Heart left ventricle (tissue), 16 donors: ENCODE data around the gene B3GAT1. TPM values are rescaled to one million over a fixed set of nuclear protein-coding genes. Genes with fewer than 3 reads are reported as not detected.

Experiments used
- ATAC-seq, 4 donors: fragments of 200-7000 bp; cut with Tn5 transposase; one replicate each; pipeline ENCODE4 v1.9.1; 2020 to 2022; ENCODE audit warnings: moderate library complexity in 4 of 4, mild to moderate bottlenecking in 3 of 4, moderate number of reproducible peaks in 1 of 4
- DNase-seq, 5 donors: peaks; one replicate each; pipeline ENCODE4 v3.0.0-alpha.2; 2020
- H3K27ac ChIP-seq, 12 donors: fragments of 200-600 bp; sonication (generic) in 4 of 12; one replicate each; pipeline versions ENCODE4 v1.5.0 to v1.8.0; 2016 to 2022; ENCODE audit warnings: mild to moderate bottlenecking in 2 of 12
- H3K27me3 ChIP-seq, 9 donors: fragments of 200-600 bp; sonication (generic) in 2 of 9; one replicate each; pipeline versions ENCODE4 v1.5.1 to v1.8.0; 2016 to 2022; ENCODE audit warnings: mild to moderate bottlenecking in 3 of 9
- H3K36me3 ChIP-seq, 9 donors: fragments of 200-600 bp; sonication (generic) in 2 of 9; one replicate each; pipeline versions ENCODE4 v1.5.0 to v1.8.0; 2018 to 2022; ENCODE audit warnings: mild to moderate bottlenecking in 2 of 9
- H3K4me1 ChIP-seq, 12 donors: fragments of 200-600 bp; sonication (generic) in 4 of 12; one replicate each; pipeline versions ENCODE4 v1.5.0 to v1.8.0; 2016 to 2022; ENCODE audit warnings: mild to moderate bottlenecking in 3 of 12
- H3K4me3 ChIP-seq, 12 donors: fragments of 200-600 bp; sonication (generic) in 4 of 12; one replicate each; pipeline versions ENCODE4 v1.5.0 to v1.8.0; 2017 to 2022; ENCODE audit warnings: mild to moderate bottlenecking in 9 of 12, moderate library complexity in 4 of 12
- H3K9me3 ChIP-seq, 12 donors: fragments of 200-600 bp; sonication (generic) in 4 of 12; one replicate each; pipeline versions ENCODE4 v1.5.0 to v1.8.0; 2016 to 2022; ENCODE audit warnings: mild to moderate bottlenecking in 1 of 12
- CTCF ChIP-seq, 12 donors: fragments of 200-600 bp; sonication (generic) in 4 of 12; IDR thresholded peaks; one replicate each; pipeline versions ENCODE4 v1.5.0 to v1.8.0; 2018 to 2022; ENCODE audit warnings: antibody characterized with exemption in 12 of 12, mild to moderate bottlenecking in 5 of 12
- POLR2A ChIP-seq, 2 donors: fragments of 450-650 bp; IDR thresholded peaks; one replicate each; pipeline ENCODE4 v1.6.1; 2017; ENCODE audit warnings: antibody characterized with exemption in 2 of 2, mild to moderate bottlenecking in 2 of 2, moderate library complexity in 2 of 2
- WGBS, 4 donors: extraction: QIAGEN DNeasy Blood & Tissue Kit in 2 of 4; methylation state at CpG; one replicate each; pipeline versions ENCODE4 v1.1.5 to v1.1.7; 2013 to 2018; 5-methylcytosine and 5-hydroxymethylcytosine counted together
- intact Hi-C, 10 donors: fragments of 100-400 bp; cut with DNase I; formaldehyde crosslinking; loops; one replicate each; pipeline versions ENCODE4 v1.11.1 to v1.14.2; 2022
- polyA plus RNA-seq, 2 donors: library from polyadenylated mRNA; stranded (reverse); fragments of 200-250 nt; gene quantifications; one replicate each; pipeline ENCODE4 v1.2.3, GENCODE V29; 2013
- total RNA-seq, 9 donors: library from RNA; depleted of rRNA in 2 of 9; stranded (reverse); fragments of >200 nt in 2 of 9; fragmentation: NEBNext Ultra II Directional in 3 of 9; extraction: Animal tissue kit (Norgen Biotek cat#: 25700) in 3 of 9; gene quantifications; one replicate each; pipeline versions ENCODE4 v1.1.0 to v1.2.4, GENCODE V29; 2016 to 2023
- donor health status: ischemic (EF 13 %, LVEDD 7.1; RV severe dilation, severe dysfunction).
- donor health status: healthy with polysubstance abuse.
- donor health status: DM: no; HTN: yes; CAD: no.
- donor health status: DM: no; HTN: no; CAD: no.
- donor health status: ischemic (EF 25% LVEDD 6.9; RV normal size, moderate dysfunction).
- donor health status: ischemic (EF 25% LVEDD 5.7; RV mildly dilated, moderate dysfunction).
- donor health status: healthy.
- donor health status: DM: yes; HTN: yes; CAD: no.
- donor health status: ischemic (EF 35%, LVEDD 5.7; RV mildly dilated, moderate dysfunction).
- donor health status: nonischemic (EF 11% LVEDD 7.7; RV severe dilation, severe dysfunction).
- donor health status: DM: yes; HTN: yes; CAD: no.
- donor health status: PGD.
- donor health status: ischemic (EF 29% LVEDD 5.4; RV normal size, mild dysfunction).
- donor health status: nonischemic (EF 23%, LVEDD 6.1; RV moderate dilation, normal function).

Gene B3GAT1
- total and polyA plus RNA-seq, 11 donors, result 0.04 to 0.64 (median 0.09) TPM; not detected in 4

DNA sequence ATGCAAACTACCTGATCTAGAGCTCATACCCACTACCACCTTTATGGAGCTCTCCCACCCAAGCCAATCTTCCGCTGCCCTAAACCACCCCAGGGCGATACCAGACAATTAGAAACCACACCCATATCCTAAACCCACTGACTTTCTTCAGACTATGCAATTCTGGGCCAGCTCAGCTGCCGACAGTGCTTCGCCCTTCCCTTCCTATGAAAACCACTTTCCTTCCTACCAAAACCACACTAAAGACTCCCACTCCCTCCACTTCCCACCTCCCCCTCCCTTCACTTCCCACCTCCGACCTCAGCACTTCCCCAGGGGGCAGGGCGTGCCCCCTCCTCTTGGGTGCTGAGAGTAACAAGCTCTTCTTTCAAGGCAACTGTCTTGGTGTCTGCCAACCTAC is 25.1 kb downstream of the B3GAT1 start:
- 52 to 66% (median 58%) methylated on average over 6 of the region's 6 CpGs for WGBS, 4 donors
- Histone ChIP-seq H3K4me3 (no peak overlapping the region), H3K27me3 (peaks cover 0 to 28% (median 4%) of the 10 kb centered on the region in 9 donors), H3K27ac (no peak overlapping the region), H3K4me1 (no peaks in the 10 kb centered on the region), H3K9me3 (no peaks in the 10 kb centered on the region), H3K36me3 (no peaks in the 10 kb centered on the region)
- TF ChIP-seq POLR2A (IDR thresholded peaks at IDR 0.05) (no peak), CTCF (IDR thresholded peaks at IDR 0.05) (no peak)
- ATAC-seq (no peak), DNase-seq (no peak)
- intact Hi-C loops, result loop anchor here in 1 of 10 donors (10.0 kb wide), 1 partner anchor 62 kb away; no protein-coding TSS in a partner anchor

GRCh38 chr11:134385774-134386565 is 26.1 kb downstream of the B3GAT1 start:
- H3K27me3 ChIP-seq, result peaks cover 0 to 22% (median 4%) of the 10 kb centered on the region in 9 donors

GRCh38 chr11:134385171-134385570 is 26.9 kb downstream of the B3GAT1 start:
- no peak for TF ChIP-seq CTCF (IDR thresholded peaks at IDR 0.05)
- TF ChIP-seq POLR2A (IDR thresholded peaks at IDR 0.05), result no peak
- H3K27me3 ChIP-seq, result peaks cover 0 to 21% (median 4%) of the 10 kb centered on the region in 9 donors
- DNase-seq (no peak), ATAC-seq (no peak)
- H3K36me3 ChIP-seq, result no peaks in the 10 kb centered on the region
- H3K4me1 ChIP-seq, result no peaks in the 10 kb centered on the region
- WGBS, 4 donors, result 81 to 85% (median 84%) methylated on average over 15 of the region's 15 CpGs
- H3K9me3 ChIP-seq, result no peaks in the 10 kb centered on the region
- no peak overlapping the region for H3K27ac ChIP-seq
- intact Hi-C loops, result loop anchor here in 1 of 10 donors (10.0 kb wide), 1 partner anchor 60 kb away; no protein-coding TSS in a partner anchor
- no peak overlapping the region for H3K4me3 ChIP-seq

More at GRCh38 chr11:134385774-134386565, 26.1 kb downstream of the B3GAT1 start:
- H3K9me3 ChIP-seq, result no peaks in the 10 kb centered on the region
- ATAC-seq (no peak), DNase-seq (no peak)
- TF ChIP-seq CTCF (IDR thresholded peaks at IDR 0.05) (no peak), POLR2A (IDR thresholded peaks at IDR 0.05) (no peak)
- H3K4me1 ChIP-seq, result no peaks in the 10 kb centered on the region
- intact Hi-C loops, result loop anchor here in 1 of 10 donors (10.0 kb wide), 1 partner anchor 61 kb away; no protein-coding TSS in a partner anchor
- H3K36me3 ChIP-seq, result no peaks in the 10 kb centered on the region
- 43 to 49% (median 45%) methylated on average over 20 of the region's 20 CpGs for WGBS, 4 donors
- no peak overlapping the region for H3K4me3 ChIP-seq
- H3K27ac ChIP-seq, result no peak overlapping the region

DNA sequence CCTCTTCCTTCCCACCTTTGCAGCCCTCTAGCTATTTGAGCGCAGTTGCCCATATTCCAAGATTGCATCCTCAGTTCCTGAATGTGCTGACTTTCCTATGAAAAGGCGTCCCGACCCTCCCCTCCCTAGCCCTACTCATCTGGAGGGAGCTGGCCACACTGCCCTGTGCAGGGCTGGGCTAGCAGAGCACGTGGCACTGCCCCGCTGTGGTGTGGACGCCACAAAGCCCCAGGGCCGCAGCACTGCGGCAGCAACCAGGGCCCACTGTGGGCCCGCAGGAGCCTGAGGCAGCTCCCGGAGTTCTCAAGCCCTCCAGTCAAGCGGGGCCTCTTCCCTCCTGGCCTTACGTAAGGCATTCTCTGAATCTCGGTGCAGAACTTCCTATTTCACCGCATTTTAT is 27.6 kb downstream of the B3GAT1 start:
- Histone ChIP-seq H3K9me3 (no peaks in the 10 kb centered on the region), H3K27ac (no peak overlapping the region), H3K36me3 (no peaks in the 10 kb centered on the region), H3K4me1 (no peaks in the 10 kb centered on the region), H3K27me3 (peaks cover 0 to 21% (median under 1%) of the 10 kb centered on the region in 9 donors), H3K4me3 (no peak overlapping the region)
- DNase-seq (no peak), ATAC-seq (no peak)
- no peak for TF ChIP-seq CTCF (IDR thresholded peaks at IDR 0.05)
- TF ChIP-seq POLR2A (IDR thresholded peaks at IDR 0.05), result no peak
- WGBS, 4 donors, result 84 to 91% (median 85%) methylated on average over 12 to 14 of the region's 14 CpGs
- intact Hi-C loops, result loop anchor here in 1 of 10 donors (10.0 kb wide), 1 partner anchor 60 kb away; no protein-coding TSS in a partner anchor
